ENCODE measurements around the gene ANKS3. TPM values are rescaled to one million over a fixed set of nuclear protein-coding genes. Genes with fewer than 3 reads are reported as not detected.

The ANKS3 gene
- total and polyA plus RNA-seq, 2 of the 8 experiments (the other 6 are each of a cell fraction or from before 2014, with no cell fraction given) = 15.5 to 23.9 TPM

DNA sequence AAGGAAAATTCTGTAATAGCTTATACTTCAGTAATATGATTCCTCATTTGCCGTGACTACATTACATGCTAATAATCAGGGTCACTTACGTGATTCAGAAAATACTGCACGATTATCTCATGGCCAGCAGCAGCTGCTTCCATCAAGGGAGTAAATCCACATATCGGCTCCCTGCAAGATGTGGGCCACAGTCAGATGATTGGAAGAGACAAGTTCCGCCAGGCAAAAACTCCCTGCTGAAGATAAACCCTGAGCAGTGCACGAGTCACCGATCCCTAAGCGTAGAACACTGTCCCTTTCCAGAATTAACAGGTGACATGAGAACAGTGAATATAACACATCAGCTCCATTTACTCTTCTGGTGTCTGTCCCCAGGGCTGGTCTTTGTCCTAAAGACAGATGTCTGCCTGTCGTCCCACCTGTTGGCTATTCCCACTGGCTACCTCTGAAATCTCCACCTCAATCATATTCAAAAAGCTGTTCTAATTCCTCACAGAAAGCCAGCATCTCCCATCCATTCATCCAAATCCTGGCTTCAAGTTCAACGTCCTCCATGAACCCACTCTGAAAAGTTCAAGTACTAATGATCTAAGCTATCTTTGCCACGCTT lies 9.3 kb downstream of the ANKS3 start:
- no peak overlapping the region for H3K27ac ChIP-seq (ENCODE audit: low read depth, low read length)
- H3K36me3 ChIP-seq (ENCODE audit: control insufficient read depth in 2 of 4, insufficient read depth in 4 of 4, low read length in 3 of 4) = peaks cover 10 to 39% (median 17%) of the 10 kb centered on the region in 4 experiments; a peak in 7 of 8 replicates
- peaks cover 0 to 3% of the 10 kb centered on the region in 2 experiments; a peak in 1 of 4 replicates for H3K79me2 ChIP-seq (ENCODE audit: control insufficient read depth in 1 of 2, insufficient read depth in 2 of 2, low read length in 2 of 2)
- no peak overlapping the region for H3K4me3 ChIP-seq (ENCODE audit: extremely low read depth in 1 of 4, insufficient read depth in 2 of 4, low read depth in 3 of 4, low read length in 4 of 4)
- H3K23me2 ChIP-seq (ENCODE audit: low read depth, low read length) = no peaks in the 10 kb centered on the region
- no peak overlapping the region for H2BK12ac ChIP-seq (ENCODE audit: low read depth, low read length)
- no peak overlapping the region for H3K56ac ChIP-seq (replicated peaks; ENCODE audit: insufficient read length, low read depth, low read length)
- no peak overlapping the region for H3K4ac ChIP-seq (replicated peaks; ENCODE audit: insufficient read length, low read depth, low read length)
- no peak overlapping the region for H3K4me2 ChIP-seq (ENCODE audit: insufficient read depth in 1 of 2, low read depth in 2 of 2, low read length in 2 of 2)
- H3K79me1 ChIP-seq (ENCODE audit: low read depth, low read length) = no peaks in the 10 kb centered on the region
- no peak overlapping the region for H3K14ac ChIP-seq (ENCODE audit: insufficient read length)
- no peaks in the 10 kb centered on the region for H3K27me3 ChIP-seq (replicated peaks in 1 of 4; ENCODE audit: control insufficient read depth in 3 of 4, extremely low read depth in 1 of 4, insufficient read depth in 3 of 4, low read length in 3 of 4)
- no peaks in the 10 kb centered on the region for H3K9me3 ChIP-seq (ENCODE audit: insufficient read depth in 2 of 2, low read depth in 1 of 2, low read length in 1 of 2)
- H3K23ac ChIP-seq (ENCODE audit: insufficient read length) = no peak overlapping the region
- POLR2A ChIA-PET (ENCODE audit: partially characterized antibody) = interaction anchor here (1.4 kb wide), 1 partner anchor 9 kb away, joined by 5 read pairs; the partner anchor contains the start of gene ANKS3
- no peak overlapping the region for H4K5ac ChIP-seq (ENCODE audit: insufficient read length, low read depth, low read length)
- H4K8ac ChIP-seq (ENCODE audit: extremely low read depth, insufficient read depth, low read length) = no peak overlapping the region
- no peak overlapping the region for H2BK120ac ChIP-seq (replicated peaks; ENCODE audit: low read depth, low read length)
- no peak overlapping the region for H2AK5ac ChIP-seq (ENCODE audit: low read depth, low read length)
- no peak overlapping the region for H2AFZ ChIP-seq (ENCODE audit: low read length)
- H3K4me1 ChIP-seq (replicated peaks in 1 of 4; ENCODE audit: control insufficient read depth in 3 of 4, insufficient read depth in 4 of 4, low read length in 3 of 4) = no peaks in the 10 kb centered on the region
- no peak overlapping the region for H4K91ac ChIP-seq (replicated peaks; ENCODE audit: insufficient read length, low read length)
- 96% methylated on average over 11 of the region's 11 CpGs; no CpG with 5 or more reads in 1 of the 2 experiments for WGBS, 2 experiments (ENCODE audit: extremely low coverage in 1 of 2, insufficient coverage in 1 of 2, insufficient read length in 1 of 2, insufficient replicate concordance in 2 of 2, low coverage in 1 of 2, low lambda C conversion rate in 2 of 2, missing lambda C conversion rate in 1 of 2)
- no peak overlapping the region for H2BK15ac ChIP-seq (ENCODE audit: low read length)
- no peak overlapping the region for H3K9ac ChIP-seq (replicated peaks in 1 of 4; ENCODE audit: extremely low read depth in 1 of 4, low read depth in 3 of 4, low read length in 3 of 4)
- CTCF ChIA-PET (ENCODE audit: partially characterized antibody) = interaction anchor here (1.1 to 1.4 kb wide), 2 partner anchors 10 to 42 kb away, joined by 4 to 5 read pairs; no protein-coding TSS in a partner anchor
- H4K20me1 ChIP-seq (replicated peaks in 1 of 2; ENCODE audit: control insufficient read depth in 1 of 2, insufficient read depth in 2 of 2, low read length in 2 of 2) = peaks cover 0 to 10% of the 10 kb centered on the region in 2 experiments
- no peak overlapping the region for H2BK20ac ChIP-seq (ENCODE audit: low read length)
- DNase-seq (ENCODE audit: low read depth in 1 of 2, low spot score in 2 of 2) = no peak
- TF ChIP-seq RAD21 (IDR thresholded peaks at IDR 0.05 in 1 of 2, conservative IDR thresholded peaks at IDR 0.05 in 1 of 2; ENCODE audit: low read depth in 2 of 2, low read length in 2 of 2) (no peak), KDM5A (IDR thresholded peaks at IDR 0.05; ENCODE audit: low read length) (no peak), GTF2F1 (IDR thresholded peaks at IDR 0.05; ENCODE audit: borderline replicate concordance, low read depth, low read length) (no peak)
- FAIRE-seq = no peak
- no peak overlapping the region for H2BK5ac ChIP-seq (ENCODE audit: low read depth, low read length)
- H3K18ac ChIP-seq (ENCODE audit: extremely low read depth, low read length) = no peak overlapping the region

Measured in H1 (cell line).